GM12878 (cell line): ENCODE results near the gene RAF1.

Experiments
- CBX3 ChIP-seq: fragments of 200-600 bp; sonication (generic); IDR thresholded peaks from 2 replicates; pipeline ENCODE4 v1.6.1; 2016; ENCODE audit warnings: low read depth, borderline replicate concordance
- CTCF ChIP-seq, 3 experiments: IDR thresholded peaks in 2 of 3; conservative IDR thresholded peaks in 1 of 3; 2 replicates each; pipeline ENCODE4 v1.5.1; 2011; ENCODE audit warnings: low read depth in 3 of 3, low read length in 3 of 3, mild to moderate bottlenecking in 3 of 3, control low read depth in 2 of 3, moderate library complexity in 2 of 3, inconsistent platforms in 1 of 3, mixed read lengths in 1 of 3; ENCODE audit not compliant: control insufficient read depth in 2 of 3, insufficient read depth in 1 of 3; ENCODE audit errors: extremely low read depth in 1 of 3
- MEF2A ChIP-seq: IDR thresholded peaks from 2 replicates; pipeline ENCODE4 v1.6.1; 2011; ENCODE audit warnings: low read depth, mild to moderate bottlenecking, low read length, moderate library complexity; ENCODE audit not compliant: insufficient read depth
- MXI1 ChIP-seq: fragments of 150-350 bp; IDR thresholded peaks from 2 replicates; pipeline ENCODE4 v1.6.1; 2011; ENCODE audit warnings: low read depth, mild to moderate bottlenecking, inconsistent platforms, low read length, improper control_type of control experiment
- POLR2AphosphoS2 ChIP-seq: IDR thresholded peaks from 2 replicates; pipeline ENCODE4 v1.6.1; 2011; ENCODE audit warnings: low read depth, mild to moderate bottlenecking, low read length, improper control_type of control experiment, moderate library complexity
- POU2F2 ChIP-seq: IDR thresholded peaks from 3 replicates; pipeline ENCODE4 v1.6.1; 2011; ENCODE audit warnings: low read depth, mild to moderate bottlenecking, low read length, borderline replicate concordance
- RFX5 ChIP-seq: IDR thresholded peaks from 2 replicates; pipeline ENCODE4 v1.6.1; 2011; ENCODE audit warnings: low read depth, low read length, improper control_type of control experiment
- STAT1 ChIP-seq: fragments of 450-650 bp; conservative IDR thresholded peaks from 2 replicates; pipeline ENCODE4 v1.6.1; 2014; ENCODE audit warnings: antibody characterized with exemption, mild to moderate bottlenecking
- USF2 ChIP-seq: IDR thresholded peaks from 2 replicates; pipeline ENCODE4 v1.6.1; 2011; ENCODE audit warnings: low read depth, low read length, improper control_type of control experiment, borderline replicate concordance

GRCh38 chr3:12556314-12556689 is 107.6 kb downstream of the RAF1 start:
- TF ChIP-seq CTCF (IDR thresholded peaks at IDR 0.05 in 2 of 3, conservative IDR thresholded peaks at IDR 0.05 in 1 of 3; ENCODE audit: control insufficient read depth in 2 of 3, extremely low read depth in 1 of 3, insufficient read depth in 1 of 3, low read depth in 3 of 3, low read length in 3 of 3): no peak
- TF ChIP-seq CBX3: no peak
- TF ChIP-seq USF2: no peak
- no peak for TF ChIP-seq RFX5
- TF ChIP-seq POU2F2: no peak
- TF ChIP-seq MEF2A: no peak
- TF ChIP-seq MXI1: no peak
- no peak for TF ChIP-seq POLR2AphosphoS2
- TF ChIP-seq STAT1: no peak
